ACC112 (cell line): Measurements from ENCODE around the gene R3HDM2.

Experiments
- H2AFZ ChIP-seq: fragments of 200-600 bp; sonication (generic); one replicate; pipeline ENCODE4 v1.6.0; 2017; ENCODE audit warnings: antibody characterized with exemption, low read length; ENCODE audit not compliant: unreplicated experiment
- H3K27ac ChIP-seq: fragments of 200-600 bp; sonication (generic); 2 replicates; pipeline ENCODE4 v1.5.1; 2014; ENCODE audit warnings: low read depth, mild to moderate bottlenecking, antibody characterized with exemption, low read length, moderate library complexity
- H3K27me3 ChIP-seq: fragments of 200-600 bp; sonication (generic); 2 replicates; pipeline ENCODE4 v1.6.1; 2014; ENCODE audit warnings: mild to moderate bottlenecking, antibody characterized with exemption, low read length, moderate library complexity, mixed read lengths; ENCODE audit not compliant: insufficient read depth
- H3K36me3 ChIP-seq: fragments of 200-600 bp; sonication (generic); 2 replicates; pipeline ENCODE4 v1.6.1; 2016; ENCODE audit warnings: mild to moderate bottlenecking, antibody characterized with exemption, low read length, moderate library complexity, mixed read lengths; ENCODE audit not compliant: insufficient read depth
- H3K4me1 ChIP-seq: fragments of 200-600 bp; sonication (generic); one replicate; pipeline ENCODE4 v1.6.1; 2016; ENCODE audit warnings: low read length, mixed read lengths; ENCODE audit not compliant: insufficient read depth, unreplicated experiment, control insufficient read depth
- H3K4me3 ChIP-seq: fragments of 200-600 bp; sonication (generic); 2 replicates; pipeline ENCODE4 v1.5.1; 2014; ENCODE audit warnings: mild to moderate bottlenecking, low read depth, low read length
- H3K79me2 ChIP-seq: fragments of 200-600 bp; sonication (generic); one replicate; pipeline ENCODE4 v1.6.0; 2016; ENCODE audit warnings: low read length; ENCODE audit not compliant: control insufficient read depth, unreplicated experiment, insufficient read depth

R3HDM2 gene

GRCh38 chr12:57473886-57474285, 43.0 kb upstream of the R3HDM2 start:
- H3K79me2 ChIP-seq, result no peaks in the 10 kb centered on the region
- H2AFZ ChIP-seq, result no peak overlapping the region
- H3K27me3 ChIP-seq, result peaks cover 83% of the 10 kb centered on the region
- H3K4me1 ChIP-seq, result peaks cover 9% of the 10 kb centered on the region
- H3K4me3 ChIP-seq, result no peak overlapping the region
- no peak overlapping the region for H3K27ac ChIP-seq
- H3K36me3 ChIP-seq, result no peaks in the 10 kb centered on the region

DNA sequence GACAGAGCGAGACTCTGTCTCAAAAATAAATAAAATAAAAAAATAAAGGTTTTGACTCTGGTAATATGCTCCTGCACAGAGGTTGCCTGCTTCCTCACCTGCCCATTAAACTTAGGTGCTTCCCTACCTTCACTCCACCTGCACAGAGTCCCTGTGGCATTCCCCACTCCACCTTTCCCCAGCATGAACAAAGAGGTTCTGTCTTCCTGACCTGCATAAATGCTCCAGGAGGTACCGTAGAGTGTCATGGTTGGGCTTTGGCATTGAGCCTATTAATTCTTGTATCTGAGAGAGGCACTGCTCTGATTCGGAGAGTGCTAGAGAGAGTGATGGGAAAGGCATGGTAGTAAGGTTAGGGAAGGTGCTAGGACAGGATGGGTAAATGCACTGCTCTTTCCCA, 42.5 kb upstream of the R3HDM2 start:
- no peak overlapping the region for H2AFZ ChIP-seq

DNA sequence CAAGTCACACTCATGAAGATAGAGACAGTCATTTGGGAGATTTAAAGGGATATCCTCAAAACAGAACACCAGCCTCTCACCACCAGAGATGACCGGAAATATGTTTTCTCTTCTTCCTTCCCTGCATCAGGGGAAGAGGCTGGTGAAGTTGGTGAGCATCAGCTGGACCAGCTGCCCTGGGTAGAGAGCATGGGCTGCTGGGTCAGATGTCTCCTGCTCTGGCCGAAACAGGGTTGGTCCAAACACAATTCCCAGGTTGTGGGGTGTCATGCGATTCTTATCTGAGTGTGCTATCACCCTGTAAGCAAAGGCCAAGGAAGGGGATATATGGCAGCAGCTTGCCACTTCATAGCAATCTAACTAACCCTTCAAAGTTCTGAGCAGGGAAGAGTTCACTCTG, 41.5 kb upstream of the R3HDM2 start:
- H3K4me1 ChIP-seq, result peaks cover 9% of the 10 kb centered on the region
- no peaks in the 10 kb centered on the region for H3K36me3 ChIP-seq
- no peak overlapping the region for H2AFZ ChIP-seq
- peaks cover 91% of the 10 kb centered on the region for H3K27me3 ChIP-seq
- no peaks in the 10 kb centered on the region for H3K79me2 ChIP-seq
- no peak overlapping the region for H3K27ac ChIP-seq
- H3K4me3 ChIP-seq, result no peak overlapping the region

More for the DNA sequence above, 42.5 kb upstream of the R3HDM2 start:
- H3K4me1 ChIP-seq, result peaks cover 9% of the 10 kb centered on the region
- H3K79me2 ChIP-seq, result no peaks in the 10 kb centered on the region
- no peaks in the 10 kb centered on the region for H3K36me3 ChIP-seq
- H3K27ac ChIP-seq, result no peak overlapping the region
- peaks cover 86% of the 10 kb centered on the region for H3K27me3 ChIP-seq
- no peak overlapping the region for H3K4me3 ChIP-seq

GRCh38 chr12:57471661-57472060, 40.8 kb upstream of the R3HDM2 start:
- H2AFZ ChIP-seq, result no peak overlapping the region
- no peak overlapping the region for H3K4me3 ChIP-seq
- no peaks in the 10 kb centered on the region for H3K36me3 ChIP-seq
- no peaks in the 10 kb centered on the region for H3K79me2 ChIP-seq
- peaks cover 9% of the 10 kb centered on the region for H3K4me1 ChIP-seq
- peaks cover 91% of the 10 kb centered on the region for H3K27me3 ChIP-seq
- no peak overlapping the region for H3K27ac ChIP-seq

DNA sequence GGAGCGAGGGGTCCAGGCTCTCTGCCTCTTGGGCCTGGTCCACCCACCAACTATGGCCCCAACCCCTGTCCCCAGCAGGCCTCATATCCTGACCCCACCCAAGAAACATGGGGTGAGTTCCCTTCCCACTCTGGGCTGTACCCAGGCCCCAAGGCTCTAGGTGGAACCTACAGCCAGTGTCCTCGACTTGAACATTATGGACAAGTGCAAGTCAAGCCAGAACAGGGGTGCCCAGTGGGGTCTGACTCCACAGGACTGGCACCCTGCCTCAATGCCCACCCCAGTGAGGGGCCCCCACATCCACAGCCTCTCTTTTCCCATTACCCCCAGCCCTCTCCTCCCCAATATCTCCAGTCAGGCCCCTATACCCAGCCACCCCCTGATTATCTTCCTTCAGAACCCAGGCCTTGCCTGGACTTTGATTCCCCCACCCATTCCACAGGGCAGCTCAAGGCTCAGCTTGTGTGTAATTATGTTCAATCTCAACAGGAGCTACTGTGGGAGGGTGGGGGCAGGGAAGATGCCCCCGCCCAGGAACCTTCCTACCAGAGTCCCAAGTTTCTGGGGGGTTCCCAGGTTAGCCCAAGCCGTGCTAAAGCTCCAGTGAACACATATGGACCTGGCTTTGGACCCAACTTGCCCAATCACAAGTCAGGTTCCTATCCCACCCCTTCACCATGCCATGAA, 40.3 kb upstream of the R3HDM2 start:
- Histone ChIP-seq H3K79me2 (no peaks in the 10 kb centered on the region), H3K27ac (no peak overlapping the region), H3K4me1 (peaks cover 7% of the 10 kb centered on the region), H3K27me3 (peaks cover 86% of the 10 kb centered on the region), H3K36me3 (no peaks in the 10 kb centered on the region), H2AFZ (no peak overlapping the region), H3K4me3 (no peak overlapping the region)

GRCh38 chr12:57470286-57470969, 39.6 kb upstream of the R3HDM2 start:
- no peak overlapping the region for H3K27ac ChIP-seq
- H3K4me1 ChIP-seq, result no peaks in the 10 kb centered on the region
- H3K36me3 ChIP-seq, result no peaks in the 10 kb centered on the region
- peaks cover 82% of the 10 kb centered on the region for H3K27me3 ChIP-seq
- no peaks in the 10 kb centered on the region for H3K79me2 ChIP-seq
- H2AFZ ChIP-seq, result no peak overlapping the region
- H3K4me3 ChIP-seq, result no peak overlapping the region

- Histone ChIP-seq H2AFZ (no peak overlapping the region), H3K79me2 (no peaks in the 10 kb centered on the region), H3K27ac (no peak overlapping the region), H3K36me3 (no peaks in the 10 kb centered on the region), H3K4me3 (no peak overlapping the region), H3K27me3 (peaks cover 82% of the 10 kb centered on the region), H3K4me1 (no peaks in the 10 kb centered on the region)
Measured at GRCh38 chr12:57469296-57470164, 38.7 kb upstream of the R3HDM2 start.

DNA sequence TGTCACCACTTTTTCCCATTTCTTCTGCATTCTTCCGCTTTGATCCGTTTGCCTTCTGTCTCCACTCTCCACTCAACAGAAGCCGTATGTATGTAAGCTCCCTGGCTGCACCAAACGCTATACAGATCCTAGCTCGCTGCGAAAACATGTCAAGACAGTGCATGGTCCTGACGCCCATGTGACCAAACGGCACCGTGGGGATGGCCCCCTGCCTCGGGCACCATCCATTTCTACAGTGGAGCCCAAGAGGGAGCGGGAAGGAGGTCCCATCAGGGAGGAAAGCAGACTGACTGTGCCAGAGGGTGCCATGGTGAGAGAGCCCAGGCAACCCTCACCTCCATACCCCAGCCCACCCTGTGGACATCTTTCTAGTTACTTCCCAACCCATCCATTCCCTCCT, 37.1 kb upstream of the R3HDM2 start:
- Histone ChIP-seq H3K4me3 (no peak overlapping the region), H2AFZ (no peak overlapping the region), H3K27me3 (peaks cover 67% of the 10 kb centered on the region), H3K27ac (no peak overlapping the region), H3K36me3 (no peaks in the 10 kb centered on the region), H3K79me2 (no peaks in the 10 kb centered on the region), H3K4me1 (no peaks in the 10 kb centered on the region)

GRCh38 chr12:57467212-57467874, 36.5 kb upstream of the R3HDM2 start:
- Histone ChIP-seq H3K4me3 (no peak overlapping the region), H3K27ac (no peak overlapping the region), H3K4me1 (no peaks in the 10 kb centered on the region), H3K27me3 (peaks cover 62% of the 10 kb centered on the region), H3K79me2 (no peaks in the 10 kb centered on the region), H3K36me3 (no peaks in the 10 kb centered on the region), H2AFZ (no peak overlapping the region)

DNA sequence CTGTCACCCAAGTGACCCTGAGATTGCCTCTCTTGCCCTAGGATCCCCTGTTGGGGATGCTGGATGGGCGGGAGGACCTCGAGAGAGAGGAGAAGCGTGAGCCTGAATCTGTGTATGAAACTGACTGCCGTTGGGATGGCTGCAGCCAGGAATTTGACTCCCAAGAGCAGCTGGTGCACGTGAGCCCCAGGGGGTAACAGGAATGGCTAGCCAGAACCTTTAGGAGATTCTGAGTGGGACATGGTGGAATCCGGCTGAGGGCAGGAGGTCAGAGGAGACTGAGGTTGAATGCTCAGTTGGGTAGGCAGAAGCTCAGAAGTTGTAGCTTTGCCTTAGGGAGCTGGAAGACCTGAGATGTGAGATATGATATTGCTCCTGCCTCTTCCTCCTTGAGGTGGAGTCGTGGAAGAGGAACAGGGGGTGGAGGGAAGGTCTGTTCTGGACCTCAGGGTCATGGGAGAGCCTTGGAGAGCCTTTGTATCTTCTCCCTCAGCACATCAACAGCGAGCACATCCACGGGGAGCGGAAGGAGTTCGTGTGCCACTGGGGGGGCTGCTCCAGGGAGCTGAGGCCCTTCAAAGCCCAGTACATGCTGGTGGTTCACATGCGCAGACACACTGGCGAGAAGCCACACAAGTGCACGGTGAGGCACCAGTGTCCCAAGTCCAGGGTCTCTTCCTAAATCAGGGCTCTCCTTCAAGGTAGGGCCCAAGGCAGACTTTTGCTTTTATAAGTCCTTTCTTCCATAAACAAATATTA, 35.1 kb upstream of the R3HDM2 start:
- peaks cover 3% of the 10 kb centered on the region for H3K4me1 ChIP-seq
- no peak overlapping the region for H3K27ac ChIP-seq
- peaks cover 55% of the 10 kb centered on the region for H3K27me3 ChIP-seq
- H3K4me3 ChIP-seq, result no peak overlapping the region
- H3K36me3 ChIP-seq, result no peaks in the 10 kb centered on the region
- no peak overlapping the region for H2AFZ ChIP-seq
- H3K79me2 ChIP-seq, result no peaks in the 10 kb centered on the region
